Gastrocnemius medialis (tissue), 4 donors: ENCODE measurements around the gene SMAD4.

Experiments
- POLR2A ChIP-seq, 2 donors: fragments of 450-650 bp; IDR thresholded peaks; one replicate each; pipeline ENCODE4 v1.6.1; 2017; ENCODE audit warnings: antibody characterized with exemption in 2 of 2, mild to moderate bottlenecking in 2 of 2, moderate library complexity in 2 of 2
- TF ChIP-seq, protein P1 (sequence below), 5 experiments: fragments of 450-650 bp in 3 of 5; fragments of 200-600 bp in 2 of 5; sonication (generic) in 2 of 5; IDR thresholded peaks in 4 of 5; conservative IDR thresholded peaks in 1 of 5; 1 replicate in 4 of 5; 2 replicates in 1 of 5; pipeline ENCODE4 v1.5.1; 2016 to 2019; ENCODE audit warnings: antibody characterized with exemption in 5 of 5, mild to moderate bottlenecking in 3 of 5, moderate library complexity in 3 of 5

DNA sequence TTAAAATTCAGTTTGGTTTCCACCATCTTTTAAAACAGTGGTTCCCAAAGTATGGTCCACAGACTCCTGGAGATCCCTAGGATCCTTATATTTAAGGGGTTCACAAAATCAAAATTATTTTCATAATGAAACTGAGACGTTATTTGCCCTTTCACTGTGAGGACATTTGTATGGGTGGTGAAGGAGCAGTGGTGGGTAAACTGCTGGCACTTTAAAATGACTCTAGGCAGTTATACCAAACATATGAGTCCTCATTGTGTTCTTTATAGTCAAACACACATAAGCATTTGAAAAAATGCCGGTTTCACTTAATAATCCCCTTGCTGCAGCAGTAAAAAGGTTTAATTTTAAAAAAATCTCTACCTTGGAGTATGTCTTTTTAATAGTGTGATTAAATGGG lies 7.2 kb downstream of the SMAD4 start:
- TF ChIP-seq, protein P1, sequence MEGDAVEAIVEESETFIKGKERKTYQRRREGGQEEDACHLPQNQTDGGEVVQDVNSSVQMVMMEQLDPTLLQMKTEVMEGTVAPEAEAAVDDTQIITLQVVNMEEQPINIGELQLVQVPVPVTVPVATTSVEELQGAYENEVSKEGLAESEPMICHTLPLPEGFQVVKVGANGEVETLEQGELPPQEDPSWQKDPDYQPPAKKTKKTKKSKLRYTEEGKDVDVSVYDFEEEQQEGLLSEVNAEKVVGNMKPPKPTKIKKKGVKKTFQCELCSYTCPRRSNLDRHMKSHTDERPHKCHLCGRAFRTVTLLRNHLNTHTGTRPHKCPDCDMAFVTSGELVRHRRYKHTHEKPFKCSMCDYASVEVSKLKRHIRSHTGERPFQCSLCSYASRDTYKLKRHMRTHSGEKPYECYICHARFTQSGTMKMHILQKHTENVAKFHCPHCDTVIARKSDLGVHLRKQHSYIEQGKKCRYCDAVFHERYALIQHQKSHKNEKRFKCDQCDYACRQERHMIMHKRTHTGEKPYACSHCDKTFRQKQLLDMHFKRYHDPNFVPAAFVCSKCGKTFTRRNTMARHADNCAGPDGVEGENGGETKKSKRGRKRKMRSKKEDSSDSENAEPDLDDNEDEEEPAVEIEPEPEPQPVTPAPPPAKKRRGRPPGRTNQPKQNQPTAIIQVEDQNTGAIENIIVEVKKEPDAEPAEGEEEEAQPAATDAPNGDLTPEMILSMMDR (IDR thresholded peaks at IDR 0.05 in 4 of 5, conservative IDR thresholded peaks at IDR 0.05 in 1 of 5), result no peak
- no peak for TF ChIP-seq POLR2A (IDR thresholded peaks at IDR 0.05)
